Measurements from ENCODE around the gene COL6A2. TPM values are rescaled to one million over a fixed set of nuclear protein-coding genes. Genes with fewer than 3 reads are reported as not detected.

Gene COL6A2
- polyA plus RNA-seq, 2 donors = 120 to 161 TPM

DNA sequence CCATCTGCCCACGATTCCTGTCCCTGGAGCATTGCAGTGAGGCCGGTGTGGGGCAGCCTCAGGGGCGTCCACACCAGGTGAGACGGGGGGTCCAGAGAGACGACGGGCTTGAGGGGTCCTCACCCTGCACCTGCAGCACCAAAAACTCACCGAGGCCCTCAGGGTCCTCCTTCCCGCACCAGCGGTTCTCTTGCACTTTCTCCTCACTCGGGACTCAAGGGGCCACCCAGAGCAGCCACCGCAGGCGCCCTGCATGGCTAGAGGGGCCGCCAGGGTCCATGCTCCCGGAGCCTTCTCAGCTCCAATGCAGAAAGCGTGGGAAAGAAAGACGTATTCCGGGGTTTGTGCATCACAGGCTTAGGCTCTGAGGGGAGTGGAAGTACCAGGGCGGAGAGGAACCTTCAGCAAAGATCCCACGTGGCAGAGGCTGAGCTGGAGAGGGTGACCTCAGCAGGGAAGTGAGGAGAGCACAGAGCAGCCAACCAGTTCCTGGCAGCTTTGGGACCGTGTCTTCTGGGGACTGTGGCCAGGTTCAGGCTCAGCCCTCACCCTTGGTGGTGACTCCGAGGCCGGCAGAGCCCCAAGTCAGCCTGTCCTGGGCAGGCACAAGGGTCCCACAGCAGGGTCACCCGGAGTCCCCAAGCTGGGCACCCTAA, 19.5 kb upstream of the COL6A2 start:
- no peaks in the 10 kb centered on the region for H3K36me3 ChIP-seq (ENCODE audit: control insufficient read depth in 2 of 2, insufficient read depth in 2 of 2, low read length in 1 of 2)
- no peaks in the 10 kb centered on the region for H3K27me3 ChIP-seq (ENCODE audit: control insufficient read depth in 1 of 2, insufficient read depth in 2 of 2, low read length in 2 of 2)
- H3K4me3 ChIP-seq (ENCODE audit: low read depth in 1 of 2, low read length in 2 of 2) = no peak overlapping the region
- H3K9me3 ChIP-seq (ENCODE audit: control insufficient read depth in 2 of 2, insufficient read depth in 1 of 2, low read depth in 1 of 2, low read length in 1 of 2) = no peaks in the 10 kb centered on the region
- WGBS, 2 donors = 82% methylated on average over 21 to 23 of the region's 23 CpGs
- H3K4me1 ChIP-seq (ENCODE audit: control insufficient read depth in 2 of 2, insufficient read depth in 2 of 2, low read length in 1 of 2) = peaks cover 0 to 8% of the 10 kb centered on the region in 2 donors
- no peak overlapping the region for H3K27ac ChIP-seq (ENCODE audit: low read depth in 2 of 2, low read length in 1 of 2)

DNA sequence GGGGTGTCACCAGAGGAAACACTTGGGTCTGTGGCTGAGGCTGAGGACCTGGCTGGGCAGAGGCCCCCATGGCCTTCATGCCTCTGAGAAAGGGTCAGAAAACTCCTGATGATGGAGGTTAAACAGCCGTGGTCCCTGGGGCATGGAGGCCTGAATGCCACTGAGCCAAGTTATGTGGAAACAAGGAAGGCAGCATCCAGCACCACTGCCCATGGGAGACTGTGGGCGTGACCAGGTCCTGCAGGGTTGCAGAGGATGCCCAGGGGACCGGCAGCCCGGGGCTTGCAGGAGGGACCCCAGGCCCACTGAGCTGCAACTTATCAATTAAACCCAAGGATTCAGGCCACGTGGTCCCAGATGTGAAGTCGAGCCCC, 18.9 kb upstream of the COL6A2 start:
- no peak overlapping the region for H3K27ac ChIP-seq (ENCODE audit: low read depth in 2 of 2, low read length in 1 of 2)
- no peaks in the 10 kb centered on the region for H3K27me3 ChIP-seq (ENCODE audit: control insufficient read depth in 1 of 2, insufficient read depth in 2 of 2, low read length in 2 of 2)
- H3K4me3 ChIP-seq (ENCODE audit: low read depth in 1 of 2, low read length in 2 of 2) = no peak overlapping the region
- peaks cover 0 to under 1% of the 10 kb centered on the region in 2 donors for H3K9me3 ChIP-seq (ENCODE audit: control insufficient read depth in 2 of 2, insufficient read depth in 1 of 2, low read depth in 1 of 2, low read length in 1 of 2)
- H3K4me1 ChIP-seq (ENCODE audit: control insufficient read depth in 2 of 2, insufficient read depth in 2 of 2, low read length in 1 of 2) = peaks cover 0 to 10% of the 10 kb centered on the region in 2 donors
- H3K36me3 ChIP-seq (ENCODE audit: control insufficient read depth in 2 of 2, insufficient read depth in 2 of 2, low read length in 1 of 2) = no peaks in the 10 kb centered on the region
- WGBS, 2 donors = 68 to 74% methylated on average over 6 of the region's 6 CpGs

DNA sequence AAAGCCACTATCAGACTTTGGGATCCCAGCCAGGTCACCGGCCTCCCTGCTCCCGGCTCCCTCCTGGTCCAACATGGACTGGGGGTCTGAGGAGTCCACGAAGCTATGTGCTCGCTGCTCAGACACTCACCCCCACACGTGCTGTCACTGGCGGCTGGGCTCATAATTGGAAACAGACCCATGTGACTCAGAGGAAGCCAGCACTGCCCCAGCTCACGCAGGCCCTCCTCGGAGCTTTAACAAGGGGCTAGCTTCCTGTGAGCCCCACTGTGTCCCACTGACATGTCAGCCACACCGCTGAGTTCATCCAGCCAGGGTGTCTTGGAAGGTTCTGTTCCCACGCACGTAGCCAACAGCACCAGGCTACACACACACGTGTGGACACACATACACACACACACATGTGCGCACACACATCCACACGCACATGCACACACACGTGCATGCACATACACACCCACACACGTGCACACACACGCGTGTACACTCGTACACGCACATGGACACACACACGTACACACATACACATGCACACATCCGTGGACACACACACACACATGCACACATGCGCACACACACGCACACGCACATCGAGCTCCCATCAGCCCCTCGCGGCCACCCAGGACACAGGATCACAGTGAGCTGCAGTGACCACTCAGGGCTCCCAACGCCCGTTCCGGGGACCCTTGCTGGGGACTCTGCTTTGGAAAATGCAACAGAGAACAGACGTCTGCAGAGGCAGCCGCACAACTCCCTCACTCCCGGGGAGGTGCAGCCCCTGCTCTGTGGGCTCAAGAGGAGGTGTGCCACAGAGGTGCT, 18.4 kb upstream of the COL6A2 start:
- Histone ChIP-seq H3K9me3 (ENCODE audit: control insufficient read depth in 2 of 2, insufficient read depth in 1 of 2, low read depth in 1 of 2, low read length in 1 of 2) (peaks cover 0 to 3% of the 10 kb centered on the region in 2 donors), H3K27ac (ENCODE audit: low read depth in 2 of 2, low read length in 1 of 2) (no peak overlapping the region), H3K27me3 (ENCODE audit: control insufficient read depth in 1 of 2, insufficient read depth in 2 of 2, low read length in 2 of 2) (no peaks in the 10 kb centered on the region), H3K36me3 (ENCODE audit: control insufficient read depth in 2 of 2, insufficient read depth in 2 of 2, low read length in 1 of 2) (no peaks in the 10 kb centered on the region), H3K4me1 (ENCODE audit: control insufficient read depth in 2 of 2, insufficient read depth in 2 of 2, low read length in 1 of 2) (peaks cover 0 to 15% of the 10 kb centered on the region in 2 donors), H3K4me3 (ENCODE audit: low read depth in 1 of 2, low read length in 2 of 2) (no peak overlapping the region)
- 76% methylated on average over 34 of the region's 34 CpGs for WGBS, 2 donors

DNA sequence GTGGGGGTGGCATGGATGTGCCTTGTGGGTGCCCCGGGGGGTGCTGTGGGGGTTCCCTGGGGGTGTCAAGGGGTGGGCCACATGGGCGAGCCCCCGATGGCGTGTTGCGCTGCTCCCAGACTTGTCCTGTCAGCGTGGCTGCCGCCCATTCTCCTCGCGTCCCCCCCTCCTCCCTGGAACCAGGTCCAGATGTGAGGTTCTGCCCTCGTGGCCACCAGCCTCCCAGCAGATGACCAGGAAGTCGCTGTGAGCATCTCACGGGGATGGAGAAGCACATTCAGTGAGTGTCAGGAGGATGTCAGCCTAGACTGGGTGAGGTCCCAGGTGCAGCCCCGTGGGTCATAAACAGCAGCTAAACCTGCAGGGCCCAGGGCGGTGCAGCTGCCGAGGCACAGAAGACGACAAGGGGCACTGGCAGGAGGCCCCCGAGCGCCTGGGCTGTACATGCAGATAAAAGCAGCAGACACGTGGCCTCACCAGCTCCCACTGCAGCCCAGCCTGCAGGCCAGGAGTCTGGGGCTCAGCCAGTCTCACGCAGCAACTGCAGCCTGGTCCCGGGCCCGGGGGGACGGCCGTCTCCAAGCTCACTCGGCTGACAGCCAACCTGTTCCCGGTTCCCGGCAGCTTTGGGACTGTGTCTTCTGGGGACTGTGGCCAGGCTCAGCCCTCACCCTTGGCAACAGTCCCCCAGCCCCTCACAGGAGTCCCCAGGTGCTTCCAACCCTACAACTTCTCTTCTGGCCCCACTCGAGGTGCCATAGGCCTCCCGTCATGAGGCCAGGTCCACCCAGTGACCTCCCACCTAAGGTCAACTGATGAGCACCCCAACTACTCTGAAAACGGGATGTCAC, 17.5 kb upstream of the COL6A2 start:
- WGBS, 2 donors = 47 to 55% methylated on average over 30 of the region's 30 CpGs
- H3K9me3 ChIP-seq (ENCODE audit: control insufficient read depth in 2 of 2, insufficient read depth in 1 of 2, low read depth in 1 of 2, low read length in 1 of 2) = peaks cover 0 to 3% of the 10 kb centered on the region in 2 donors
- H3K4me1 ChIP-seq (ENCODE audit: control insufficient read depth in 2 of 2, insufficient read depth in 2 of 2, low read length in 1 of 2) = peaks cover 0 to 17% of the 10 kb centered on the region in 2 donors
- no peaks in the 10 kb centered on the region for H3K36me3 ChIP-seq (ENCODE audit: control insufficient read depth in 2 of 2, insufficient read depth in 2 of 2, low read length in 1 of 2)
- H3K27me3 ChIP-seq (ENCODE audit: control insufficient read depth in 1 of 2, insufficient read depth in 2 of 2, low read length in 2 of 2) = no peaks in the 10 kb centered on the region
- no peak overlapping the region for H3K4me3 ChIP-seq (ENCODE audit: low read depth in 1 of 2, low read length in 2 of 2)
- peak overlapping the region in 1 of 2 donors; percentile 28 for H3K27ac ChIP-seq (ENCODE audit: low read depth in 2 of 2, low read length in 1 of 2)

DNA sequence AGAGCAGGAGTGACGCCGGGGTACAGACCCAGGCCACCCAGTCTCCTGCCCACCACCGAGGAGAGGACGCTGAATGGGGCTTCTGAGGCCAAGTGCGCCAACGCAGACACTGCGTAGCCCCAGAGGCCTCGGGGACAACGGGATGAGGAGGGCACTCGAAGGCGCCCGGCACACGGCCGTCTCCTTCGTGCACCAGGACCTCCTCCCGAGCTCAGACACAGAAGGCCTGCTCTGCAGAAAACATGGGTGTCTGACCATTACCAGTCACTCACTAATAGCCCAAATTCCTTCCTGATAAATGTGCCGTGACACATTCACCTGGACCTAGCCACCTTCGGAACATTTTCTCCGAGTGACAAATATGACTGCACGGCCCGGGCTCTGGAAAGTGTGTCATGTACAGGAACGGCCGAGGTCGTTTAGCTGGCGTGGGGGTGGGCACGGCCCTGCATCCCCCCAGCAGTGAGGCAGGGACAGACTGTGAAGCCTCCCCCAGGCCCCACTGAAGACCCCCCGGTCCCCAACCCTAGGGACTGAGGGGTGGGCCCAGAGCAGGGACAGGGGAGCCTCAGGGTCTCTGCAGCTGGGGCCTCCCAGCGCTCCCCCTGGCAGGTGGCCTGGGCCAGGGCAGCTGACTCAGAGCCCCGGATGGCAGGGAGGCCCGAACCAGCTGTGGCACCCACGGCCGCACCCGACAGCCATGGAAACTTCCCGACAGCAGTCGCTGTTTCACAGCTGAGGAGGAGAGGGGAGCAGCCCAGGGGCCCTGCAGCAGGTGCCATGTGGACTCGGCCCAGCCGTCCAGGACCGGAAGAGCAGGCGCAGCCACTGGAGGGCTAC, 16.7 kb upstream of the COL6A2 start:
- H3K27me3 ChIP-seq (ENCODE audit: control insufficient read depth in 1 of 2, insufficient read depth in 2 of 2, low read length in 2 of 2) = no peaks in the 10 kb centered on the region
- H3K27ac ChIP-seq (ENCODE audit: low read depth in 2 of 2, low read length in 1 of 2) = no peak overlapping the region
- H3K36me3 ChIP-seq (ENCODE audit: control insufficient read depth in 2 of 2, insufficient read depth in 2 of 2, low read length in 1 of 2) = no peaks in the 10 kb centered on the region
- peaks cover 0 to 17% of the 10 kb centered on the region in 2 donors for H3K4me1 ChIP-seq (ENCODE audit: control insufficient read depth in 2 of 2, insufficient read depth in 2 of 2, low read length in 1 of 2)
- WGBS, 2 donors = 74 to 75% methylated on average over 39 of the region's 39 CpGs
- H3K4me3 ChIP-seq (ENCODE audit: low read depth in 1 of 2, low read length in 2 of 2) = no peak overlapping the region
- peaks cover 0 to 3% of the 10 kb centered on the region in 2 donors for H3K9me3 ChIP-seq (ENCODE audit: control insufficient read depth in 2 of 2, insufficient read depth in 1 of 2, low read depth in 1 of 2, low read length in 1 of 2)

DNA sequence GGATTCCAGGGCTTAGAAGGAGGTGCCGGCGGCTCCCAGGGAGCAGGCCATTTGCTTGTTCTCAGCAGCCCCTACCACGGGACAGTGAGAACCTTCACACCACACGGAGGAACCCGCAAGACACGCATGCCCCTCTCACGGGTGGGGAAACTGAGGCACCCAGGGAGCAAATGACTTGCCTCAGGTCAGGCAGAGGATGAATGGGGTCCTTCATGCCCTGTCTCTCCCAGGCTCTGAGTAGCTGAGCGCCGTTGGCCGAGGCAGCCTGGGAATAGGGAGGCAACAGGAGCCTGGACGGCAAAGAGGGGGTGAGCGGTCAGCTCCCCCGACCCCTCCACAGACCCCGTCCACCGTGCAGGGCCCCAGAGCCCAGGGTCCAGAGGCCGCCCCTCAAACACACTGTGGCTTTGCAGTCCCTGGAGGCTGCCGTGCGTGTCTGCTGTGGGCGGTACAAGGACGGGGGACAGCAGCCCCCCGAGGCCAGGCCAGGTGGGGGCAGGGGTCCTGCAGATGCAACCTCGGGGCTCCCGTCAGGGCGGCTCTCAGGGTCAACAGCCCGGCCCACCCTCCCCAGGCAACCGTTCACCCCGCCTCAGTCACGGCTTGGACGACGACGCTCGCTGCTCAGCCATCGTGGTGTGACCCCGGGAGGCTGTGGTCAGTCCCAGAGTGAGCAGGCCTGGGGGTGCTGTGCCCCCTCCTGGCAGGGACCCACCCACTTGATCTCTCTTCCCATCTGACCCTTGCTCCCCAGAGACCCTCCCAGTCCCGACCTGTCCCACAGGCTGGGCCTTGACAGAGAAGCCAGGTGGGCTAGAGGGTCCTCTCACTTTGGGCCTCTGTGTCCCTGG, 15.8 kb upstream of the COL6A2 start:
- no peaks in the 10 kb centered on the region for H3K27me3 ChIP-seq (ENCODE audit: control insufficient read depth in 1 of 2, insufficient read depth in 2 of 2, low read length in 2 of 2)
- peaks cover 0 to 17% of the 10 kb centered on the region in 2 donors for H3K4me1 ChIP-seq (ENCODE audit: control insufficient read depth in 2 of 2, insufficient read depth in 2 of 2, low read length in 1 of 2)
- H3K4me3 ChIP-seq (ENCODE audit: low read depth in 1 of 2, low read length in 2 of 2) = no peak overlapping the region
- peaks cover 0 to 3% of the 10 kb centered on the region in 2 donors for H3K9me3 ChIP-seq (ENCODE audit: control insufficient read depth in 2 of 2, insufficient read depth in 1 of 2, low read depth in 1 of 2, low read length in 1 of 2)
- H3K36me3 ChIP-seq (ENCODE audit: control insufficient read depth in 2 of 2, insufficient read depth in 2 of 2, low read length in 1 of 2) = no peaks in the 10 kb centered on the region
- H3K27ac ChIP-seq (ENCODE audit: low read depth in 2 of 2, low read length in 1 of 2) = no peak overlapping the region
- WGBS, 2 donors = 83 to 85% methylated on average over 33 to 35 of the region's 35 CpGs

DNA sequence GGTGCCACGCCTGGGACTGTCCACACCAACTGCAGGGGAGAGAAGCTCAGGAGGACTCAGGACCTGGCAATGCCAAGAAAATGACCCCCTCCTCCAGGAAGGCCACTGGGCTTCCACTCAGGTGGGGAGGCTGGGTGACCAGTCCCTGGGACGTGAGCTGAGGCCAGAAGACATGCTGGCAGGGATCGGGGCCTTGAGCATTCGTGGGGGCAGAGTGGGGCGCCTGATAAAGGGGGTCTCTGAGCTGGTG, 15.3 kb upstream of the COL6A2 start:
- 76 to 85% methylated on average over 5 of the region's 5 CpGs for WGBS, 2 donors
- no peaks in the 10 kb centered on the region for H3K27me3 ChIP-seq (ENCODE audit: control insufficient read depth in 1 of 2, insufficient read depth in 2 of 2, low read length in 2 of 2)
- peaks cover 0 to 17% of the 10 kb centered on the region in 2 donors for H3K4me1 ChIP-seq (ENCODE audit: control insufficient read depth in 2 of 2, insufficient read depth in 2 of 2, low read length in 1 of 2)
- H3K36me3 ChIP-seq (ENCODE audit: control insufficient read depth in 2 of 2, insufficient read depth in 2 of 2, low read length in 1 of 2) = no peaks in the 10 kb centered on the region
- no peak overlapping the region for H3K4me3 ChIP-seq (ENCODE audit: low read depth in 1 of 2, low read length in 2 of 2)
- H3K27ac ChIP-seq (ENCODE audit: low read depth in 2 of 2, low read length in 1 of 2) = no peak overlapping the region
- peaks cover 0 to 3% of the 10 kb centered on the region in 2 donors for H3K9me3 ChIP-seq (ENCODE audit: control insufficient read depth in 2 of 2, insufficient read depth in 1 of 2, low read depth in 1 of 2, low read length in 1 of 2)

DNA sequence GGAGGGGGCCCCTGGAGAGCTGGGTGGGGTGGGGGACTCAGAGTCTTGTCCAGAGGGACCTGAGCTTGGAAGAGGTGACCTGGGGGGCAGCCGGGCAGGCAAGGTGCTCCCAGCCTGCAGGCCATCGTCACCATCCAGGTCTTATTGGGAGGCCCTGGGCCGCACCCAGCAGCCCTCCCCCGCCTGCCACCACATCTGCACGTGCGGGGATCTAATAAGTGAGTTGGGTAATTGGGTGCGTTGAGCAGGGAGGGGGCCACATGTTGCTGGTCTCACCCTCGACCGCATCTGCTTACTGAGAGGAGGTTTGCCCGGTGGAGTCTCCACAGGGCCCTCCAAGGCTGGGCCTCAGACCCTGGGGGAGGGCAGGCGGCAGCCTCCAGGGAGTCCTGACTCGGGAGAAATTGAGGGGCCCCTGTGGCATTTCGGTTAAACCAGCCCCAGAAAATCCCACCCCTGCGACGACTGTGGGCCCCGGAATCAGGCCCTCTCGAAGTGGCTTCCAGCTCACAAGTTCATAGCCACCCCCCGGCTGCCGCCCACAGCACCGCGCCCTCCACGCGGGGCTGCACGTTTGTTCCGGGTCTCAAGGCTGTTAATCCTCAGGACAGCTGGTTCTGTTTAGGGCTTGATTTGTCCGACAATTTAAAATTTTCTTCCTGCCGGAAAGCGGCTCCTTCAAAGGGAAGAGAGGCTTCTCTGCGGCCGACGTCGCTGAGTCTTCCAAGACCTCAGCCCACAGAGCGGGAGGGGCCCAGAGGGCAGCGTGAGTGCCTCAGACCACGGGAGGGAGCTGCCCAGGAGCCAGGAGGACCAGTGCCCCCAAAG, 14.7 kb upstream of the COL6A2 start:
- no peaks in the 10 kb centered on the region for H3K36me3 ChIP-seq (ENCODE audit: control insufficient read depth in 2 of 2, insufficient read depth in 2 of 2, low read length in 1 of 2)
- H3K27me3 ChIP-seq (ENCODE audit: control insufficient read depth in 1 of 2, insufficient read depth in 2 of 2, low read length in 2 of 2) = no peaks in the 10 kb centered on the region
- H3K4me3 ChIP-seq (ENCODE audit: low read depth in 1 of 2, low read length in 2 of 2) = no peak overlapping the region
- H3K27ac ChIP-seq (ENCODE audit: low read depth in 2 of 2, low read length in 1 of 2) = peak overlapping the region in 1 of 2 donors; percentile 25
- peaks cover 0 to 3% of the 10 kb centered on the region in 2 donors for H3K9me3 ChIP-seq (ENCODE audit: control insufficient read depth in 2 of 2, insufficient read depth in 1 of 2, low read depth in 1 of 2, low read length in 1 of 2)
- peaks cover 0 to 17% of the 10 kb centered on the region in 2 donors for H3K4me1 ChIP-seq (ENCODE audit: control insufficient read depth in 2 of 2, insufficient read depth in 2 of 2, low read length in 1 of 2)
- WGBS, 2 donors = 62 to 64% methylated on average over 34 to 35 of the region's 35 CpGs
